Lower lobe of right lung (tissue), 2 donors: ENCODE data around the gene MYO1E. TPM values are rescaled to one million over a fixed set of nuclear protein-coding genes. Genes with fewer than 3 reads are reported as not detected.

ENCODE experiments used
- ATAC-seq, 2 donors: fragments of 200-7000 bp; cut with Tn5 transposase; one replicate each; pipeline ENCODE4 v1.9.1; 2020 to 2022; ENCODE audit warnings: mild to moderate bottlenecking in 2 of 2, moderate library complexity in 2 of 2
- DNase-seq: peaks from one replicate; pipeline ENCODE4 v3.0.0-alpha.2; 2020
- H3K27ac ChIP-seq: fragments of 200-600 bp; one replicate; pipeline ENCODE4 v1.8.0; 2022
- H3K27me3 ChIP-seq: fragments of 200-600 bp; one replicate; pipeline ENCODE4 v1.8.0; 2022; ENCODE audit warnings: low read depth
- H3K36me3 ChIP-seq: fragments of 200-600 bp; one replicate; pipeline ENCODE4 v1.8.0; 2022; ENCODE audit warnings: mild to moderate bottlenecking
- H3K4me1 ChIP-seq: fragments of 200-600 bp; one replicate; pipeline ENCODE4 v1.8.0; 2022
- H3K4me3 ChIP-seq: fragments of 200-600 bp; one replicate; pipeline ENCODE4 v1.8.0; 2022; ENCODE audit warnings: mild to moderate bottlenecking
- H3K9me3 ChIP-seq: fragments of 200-600 bp; one replicate; pipeline ENCODE4 v1.8.0; 2022
- intact Hi-C: fragments of 100-400 bp; cut with DNase I; formaldehyde crosslinking; loops from one replicate; pipeline ENCODE4 v1.11.0; 2022
- total RNA-seq: library from RNA; stranded (reverse); fragmentation: NEBNext Ultra II Directional; extraction: Animal tissue kit (Norgen Biotek cat#: 25700); gene quantifications from one replicate; pipeline ENCODE4 v1.2.1, GENCODE V29; 2021
- TF ChIP-seq, protein P1 (sequence below): fragments of 200-600 bp; IDR thresholded peaks from one replicate; pipeline ENCODE4 v1.8.0; 2022; ENCODE audit warnings: antibody characterized with exemption, mild to moderate bottlenecking
- donor health status: DM: no; HTN: yes; CAD: no; lungs with severe emphysema.

Gene MYO1E
- total RNA-seq, 1 donor from 2014 or later = 59.4 TPM

GRCh38 chr15:59115047-59115446 is 257.6 kb downstream of the MYO1E start:
- TF ChIP-seq, protein P1, sequence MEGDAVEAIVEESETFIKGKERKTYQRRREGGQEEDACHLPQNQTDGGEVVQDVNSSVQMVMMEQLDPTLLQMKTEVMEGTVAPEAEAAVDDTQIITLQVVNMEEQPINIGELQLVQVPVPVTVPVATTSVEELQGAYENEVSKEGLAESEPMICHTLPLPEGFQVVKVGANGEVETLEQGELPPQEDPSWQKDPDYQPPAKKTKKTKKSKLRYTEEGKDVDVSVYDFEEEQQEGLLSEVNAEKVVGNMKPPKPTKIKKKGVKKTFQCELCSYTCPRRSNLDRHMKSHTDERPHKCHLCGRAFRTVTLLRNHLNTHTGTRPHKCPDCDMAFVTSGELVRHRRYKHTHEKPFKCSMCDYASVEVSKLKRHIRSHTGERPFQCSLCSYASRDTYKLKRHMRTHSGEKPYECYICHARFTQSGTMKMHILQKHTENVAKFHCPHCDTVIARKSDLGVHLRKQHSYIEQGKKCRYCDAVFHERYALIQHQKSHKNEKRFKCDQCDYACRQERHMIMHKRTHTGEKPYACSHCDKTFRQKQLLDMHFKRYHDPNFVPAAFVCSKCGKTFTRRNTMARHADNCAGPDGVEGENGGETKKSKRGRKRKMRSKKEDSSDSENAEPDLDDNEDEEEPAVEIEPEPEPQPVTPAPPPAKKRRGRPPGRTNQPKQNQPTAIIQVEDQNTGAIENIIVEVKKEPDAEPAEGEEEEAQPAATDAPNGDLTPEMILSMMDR = no peak
- intact Hi-C loops = no loop called here

DNA sequence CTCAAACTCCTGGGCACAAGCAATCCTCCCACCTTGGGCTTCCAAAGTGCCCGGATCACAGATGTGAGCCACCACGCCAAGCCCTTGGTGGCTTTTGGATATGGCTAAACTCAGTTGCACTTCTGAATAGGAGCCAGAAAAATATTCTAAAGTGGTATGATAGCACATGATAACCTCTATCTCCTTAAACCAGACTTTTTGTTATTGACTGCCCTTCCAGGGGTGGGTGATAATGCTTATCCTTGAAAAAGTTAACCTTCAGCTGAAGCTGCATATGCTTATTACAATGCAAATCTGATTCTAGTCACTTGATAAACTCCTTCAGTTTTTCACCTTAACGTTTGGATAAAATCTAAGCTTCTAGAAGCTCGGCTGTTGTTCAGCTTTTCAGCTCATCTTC is 261.4 kb downstream of the MYO1E start:
- H3K9me3 ChIP-seq = no peaks in the 10 kb centered on the region
- H3K4me3 ChIP-seq = no peak overlapping the region
- TF ChIP-seq, protein P1 = no peak
- H3K27ac ChIP-seq = no peak overlapping the region
- H3K27me3 ChIP-seq = no peaks in the 10 kb centered on the region
- no peak for DNase-seq
- no peaks in the 10 kb centered on the region for H3K36me3 ChIP-seq
- ATAC-seq = no peak
- intact Hi-C loops = no loop called here
- no peaks in the 10 kb centered on the region for H3K4me1 ChIP-seq

More at GRCh38 chr15:59115047-59115446, 257.6 kb downstream of the MYO1E start:
- H3K4me3 ChIP-seq = no peak overlapping the region
- H3K27ac ChIP-seq = no peak overlapping the region
- DNase-seq (no peak), ATAC-seq (no peak)
- no peaks in the 10 kb centered on the region for H3K4me1 ChIP-seq
- H3K36me3 ChIP-seq = no peaks in the 10 kb centered on the region
- H3K9me3 ChIP-seq = no peaks in the 10 kb centered on the region
- no peaks in the 10 kb centered on the region for H3K27me3 ChIP-seq

DNA sequence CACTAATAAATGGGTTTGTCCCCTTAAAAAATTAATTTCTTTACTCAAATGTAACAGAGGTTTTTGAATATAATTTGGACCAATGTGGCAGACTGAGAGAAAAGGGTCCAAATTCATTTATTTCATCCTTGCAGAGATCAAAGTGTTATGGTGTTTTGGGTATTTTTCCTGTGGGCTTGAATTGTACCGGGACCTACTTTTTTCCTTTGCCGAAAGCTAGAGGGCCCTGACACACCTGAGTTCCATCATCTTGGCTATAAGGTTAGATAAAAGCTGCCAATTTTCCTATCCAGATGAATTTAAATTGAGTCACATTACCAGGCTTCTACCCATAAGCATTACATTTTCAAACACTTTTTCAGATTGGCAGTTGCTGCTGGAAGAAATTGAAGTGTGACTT is 266.8 kb downstream of the MYO1E start:
- no peak overlapping the region for H3K27ac ChIP-seq
- H3K4me3 ChIP-seq = peak overlapping the region; percentile 84
- no peaks in the 10 kb centered on the region for H3K36me3 ChIP-seq
- DNase-seq (no peak), ATAC-seq (no peak)
- intact Hi-C loops = no loop called here
- H3K4me1 ChIP-seq = no peaks in the 10 kb centered on the region
- no peaks in the 10 kb centered on the region for H3K27me3 ChIP-seq
- no peaks in the 10 kb centered on the region for H3K9me3 ChIP-seq
- TF ChIP-seq, protein P1 = no peak

DNA sequence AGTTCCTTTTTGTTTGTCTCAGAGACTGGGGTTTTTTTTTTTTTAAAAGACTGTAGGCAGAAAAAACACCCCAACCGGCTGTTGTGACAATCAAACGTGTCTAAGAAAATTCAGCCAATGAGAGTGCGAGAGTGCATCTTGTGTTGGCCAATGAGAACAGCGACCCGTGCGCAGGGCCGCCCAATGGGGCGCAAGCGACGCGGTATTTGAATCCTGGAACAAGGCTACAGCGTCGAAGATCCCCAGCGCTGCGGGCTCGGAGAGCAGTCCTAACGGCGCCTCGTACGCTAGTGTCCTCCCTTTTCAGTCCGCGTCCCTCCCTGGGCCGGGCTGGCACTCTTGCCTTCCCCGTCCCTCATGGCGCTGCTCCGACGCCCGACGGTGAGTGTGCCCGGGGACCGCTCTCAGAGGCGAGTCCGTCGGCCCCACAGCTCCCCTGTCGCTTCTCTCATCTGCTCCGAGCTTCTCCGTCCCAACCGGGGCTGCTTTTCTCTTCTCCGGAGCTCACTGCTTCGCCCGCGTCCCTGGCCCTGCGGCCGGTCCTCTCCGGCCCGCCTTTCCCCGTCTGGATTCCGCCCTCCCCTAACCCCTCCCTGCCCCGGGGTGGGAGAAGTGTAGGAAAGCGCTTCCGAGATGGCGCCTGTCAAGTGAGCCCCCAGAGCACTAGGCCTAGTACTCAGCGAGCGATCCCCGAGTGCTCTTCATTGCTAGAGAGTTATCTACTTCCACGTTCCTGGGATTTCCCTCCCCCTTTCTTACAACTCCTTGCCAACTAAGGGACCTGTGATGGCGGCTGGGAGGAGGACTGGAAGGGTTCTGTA is 267.5 kb downstream of the MYO1E start, which contains the start of gene CCNB2:
Gene CCNB2 (plus strand): TSS at position 235 of the 821 bp plus-strand sequence. CDS start 123 bp downstream, at position 358.
- ATAC-seq (peak; percentile 99 to 100), DNase-seq (peak; percentile 88)
- TF ChIP-seq, protein P1 = no peak
- H3K4me3 ChIP-seq = peak within 1 kb of the TSS; percentile 84
- intact Hi-C loops = no loop called here
- no peaks in the 10 kb centered on the region for H3K27me3 ChIP-seq
- H3K9me3 ChIP-seq = no peaks in the 10 kb centered on the region
- no peaks in the 10 kb centered on the region for H3K36me3 ChIP-seq
- H3K4me1 ChIP-seq = no peaks in the 10 kb centered on the region
- no peak within 1 kb of the TSS for H3K27ac ChIP-seq

GRCh38 chr15:59104602-59104911 is 268.1 kb downstream of the MYO1E start:
- DNase-seq (peak; percentile 48), ATAC-seq (peak in 1 of 2 donors; percentile 58)
- Histone ChIP-seq H3K36me3 (no peaks in the 10 kb centered on the region), H3K27me3 (no peaks in the 10 kb centered on the region), H3K9me3 (no peaks in the 10 kb centered on the region), H3K27ac (no peak overlapping the region), H3K4me1 (no peaks in the 10 kb centered on the region), H3K4me3 (peak overlapping the region; percentile 84)
- intact Hi-C loops = no loop called here
- TF ChIP-seq, protein P1 = no peak
